ENCODE data around the gene NCKAP5.

NCKAP5 gene

DNA sequence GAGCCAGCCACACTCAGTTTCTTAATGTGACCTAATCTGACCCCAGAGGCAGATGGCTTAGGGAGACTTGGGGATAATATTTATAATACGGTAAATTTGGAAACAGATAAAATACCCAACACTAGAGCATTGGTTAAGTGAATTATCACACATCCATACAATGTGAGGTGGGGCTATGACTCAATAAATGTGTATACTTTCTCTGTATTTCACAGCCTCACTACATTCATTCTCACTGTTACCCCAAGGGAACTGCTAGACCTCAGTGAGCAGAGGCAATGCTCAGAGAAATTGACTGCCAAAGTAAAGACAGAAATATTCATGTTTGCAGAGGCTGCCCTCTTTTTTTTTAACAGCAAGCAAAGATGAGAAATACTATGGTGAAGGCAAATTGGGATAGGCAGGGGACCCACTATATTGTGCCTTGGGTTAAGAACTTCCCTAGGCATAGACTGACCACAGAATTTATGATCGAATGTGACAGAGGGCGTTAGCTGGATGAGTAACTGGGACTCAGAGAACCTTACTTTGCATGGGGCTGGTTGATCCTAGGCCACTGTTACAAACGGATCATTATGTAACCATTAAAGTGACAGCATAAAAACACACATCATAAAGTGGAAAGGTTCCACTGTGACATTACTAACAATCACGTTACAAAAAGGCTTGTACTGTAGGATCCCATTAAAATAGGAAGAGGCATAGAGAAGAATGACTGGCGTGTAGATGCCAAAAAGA lies 652.3 kb downstream of the NCKAP5 start:
- in situ Hi-C loops (cut with MboI; ENCODE audit: low pct_unique_long_range_greater_than_20kb, low sequenced_read_pairs) = no loop called here
- DNase-seq = no peak

- in situ Hi-C loops (cut with MboI; ENCODE audit: low pct_unique_long_range_greater_than_20kb, low sequenced_read_pairs) = no loop called here
- no peak for DNase-seq
These were observed 656.2 kb downstream of the NCKAP5 start for GRCh38 chr2:132911726-132912724.

- DNase-seq = no peak
- in situ Hi-C loops (cut with MboI; ENCODE audit: low pct_unique_long_range_greater_than_20kb, low sequenced_read_pairs) = no loop called here
These were observed 657.8 kb downstream of the NCKAP5 start for GRCh38 chr2:132910432-132910831.

DNA sequence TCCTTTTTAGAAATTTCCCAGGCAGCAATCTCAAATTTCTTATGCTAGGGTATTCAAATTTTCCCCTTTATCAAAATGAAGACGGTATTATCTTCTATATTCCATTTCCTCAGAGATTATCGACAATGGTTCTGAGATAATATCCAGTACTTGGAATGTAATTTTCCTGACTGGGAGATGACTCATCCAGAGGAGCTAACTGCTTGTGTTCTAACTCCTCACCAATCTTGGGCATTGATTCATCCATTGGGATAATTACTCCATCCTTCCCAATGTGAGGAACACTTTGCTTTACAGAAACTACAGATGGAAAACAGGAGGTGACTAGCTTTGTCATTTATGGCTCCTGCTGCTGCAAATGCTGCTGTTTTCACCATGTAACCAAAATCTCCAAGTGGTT lies 658.8 kb downstream of the NCKAP5 start:
- no peak for DNase-seq
- in situ Hi-C loops (cut with MboI; ENCODE audit: low pct_unique_long_range_greater_than_20kb, low sequenced_read_pairs) = no loop called here

DNA sequence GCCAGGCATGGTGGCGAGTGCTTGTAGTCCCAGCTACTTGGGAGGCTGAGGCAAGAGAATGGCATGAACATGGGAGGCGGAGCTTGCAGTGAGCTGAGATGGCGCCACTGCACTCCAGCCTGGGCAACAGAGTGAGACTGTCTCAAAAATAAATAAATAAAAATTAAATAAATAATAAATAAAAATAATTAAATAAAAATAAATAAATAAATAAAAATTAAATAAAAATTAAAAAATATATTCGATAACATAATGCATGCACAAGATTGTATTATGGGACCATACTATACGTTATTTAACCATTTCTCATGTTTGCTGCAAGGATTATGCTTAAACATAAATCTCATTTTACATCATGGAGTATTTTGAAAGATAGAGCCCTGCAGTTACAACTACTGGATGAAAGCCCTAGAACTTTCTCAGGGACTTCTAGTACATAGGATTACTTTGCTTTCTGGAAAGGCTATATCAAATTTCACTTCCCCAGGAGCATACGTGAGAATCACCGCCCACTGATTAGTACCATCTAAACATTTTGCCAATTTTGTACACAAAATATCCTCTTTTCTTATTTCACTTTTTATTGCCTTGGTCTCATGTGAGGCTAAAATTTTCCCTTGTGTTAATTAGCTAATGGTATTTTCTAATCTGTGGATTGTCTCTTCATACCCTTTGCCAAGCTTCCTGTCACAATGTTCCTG lies 664.0 kb downstream of the NCKAP5 start:
- DNase-seq = no peak
- in situ Hi-C loops (cut with MboI; ENCODE audit: low pct_unique_long_range_greater_than_20kb, low sequenced_read_pairs) = no loop called here

- in situ Hi-C loops (cut with MboI; ENCODE audit: low pct_unique_long_range_greater_than_20kb, low sequenced_read_pairs) = no loop called here
These were observed 665.6 kb downstream of the NCKAP5 start for GRCh38 chr2:132902626-132903025.

GRCh38 chr2:132901661-132902060 lies 666.6 kb downstream of the NCKAP5 start:
- in situ Hi-C loops (cut with MboI; ENCODE audit: low pct_unique_long_range_greater_than_20kb, low sequenced_read_pairs) = no loop called here

More at GRCh38 chr2:132902626-132903025, 665.6 kb downstream of the NCKAP5 start:
- no peak for DNase-seq

DNA sequence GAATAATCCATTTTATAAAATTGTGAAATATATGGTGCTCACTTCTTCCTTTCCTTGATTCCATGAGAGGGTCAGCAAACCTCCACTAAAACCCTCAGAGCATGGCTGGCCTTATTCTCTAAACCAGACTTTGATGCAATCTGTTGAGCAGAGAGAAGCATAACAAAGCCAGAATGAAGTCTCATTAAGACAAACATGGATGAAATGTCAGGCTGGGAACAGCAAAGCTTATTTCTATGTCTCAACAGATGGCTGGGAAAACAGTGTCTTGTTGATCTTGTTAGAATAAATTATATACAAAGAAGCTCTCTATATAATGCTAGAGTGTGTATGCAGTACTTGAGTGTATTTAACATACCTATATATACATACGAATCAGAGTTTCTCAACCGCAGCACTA lies 671.2 kb downstream of the NCKAP5 start:
- no peak for DNase-seq
- in situ Hi-C loops (cut with MboI; ENCODE audit: low pct_unique_long_range_greater_than_20kb, low sequenced_read_pairs) = no loop called here

More at GRCh38 chr2:132901661-132902060, 666.6 kb downstream of the NCKAP5 start:
- DNase-seq = no peak

GRCh38 chr2:132896073-132896472 lies 672.2 kb downstream of the NCKAP5 start:
- in situ Hi-C loops (cut with MboI; ENCODE audit: low pct_unique_long_range_greater_than_20kb, low sequenced_read_pairs) = no loop called here
- DNase-seq = no peak

DNA sequence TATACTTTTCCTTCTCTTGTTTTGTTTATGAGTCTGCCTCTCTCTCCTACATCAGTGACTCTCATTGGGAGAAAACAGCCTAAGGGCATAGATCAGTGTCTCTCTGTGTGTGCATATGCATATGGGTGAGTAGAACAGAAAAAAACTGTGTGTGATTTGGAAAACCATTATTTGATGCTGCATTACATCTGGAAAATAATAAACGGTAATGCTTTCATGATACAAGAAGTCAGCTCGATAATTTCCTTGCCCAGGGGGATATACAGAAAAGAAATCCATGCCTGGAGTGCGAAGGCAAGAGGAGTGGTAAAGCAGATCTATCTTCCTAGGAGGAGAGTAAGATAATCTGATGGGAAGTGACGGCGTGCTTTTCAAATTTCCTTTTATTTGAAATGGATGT lies 676.8 kb downstream of the NCKAP5 start:
- in situ Hi-C loops (cut with MboI; ENCODE audit: low pct_unique_long_range_greater_than_20kb, low sequenced_read_pairs) = no loop called here
- no peak for DNase-seq

- in situ Hi-C loops (cut with MboI; ENCODE audit: low pct_unique_long_range_greater_than_20kb, low sequenced_read_pairs) = no loop called here
- DNase-seq = no peak
These were observed 681.7 kb downstream of the NCKAP5 start for GRCh38 chr2:132886574-132886973.

GRCh38 chr2:132884705-132885104 lies 683.6 kb downstream of the NCKAP5 start:
- no peak for DNase-seq
- in situ Hi-C loops (cut with MboI; ENCODE audit: low pct_unique_long_range_greater_than_20kb, low sequenced_read_pairs) = no loop called here

GRCh38 chr2:132884292-132884691 lies 684.0 kb downstream of the NCKAP5 start:
- DNase-seq = no peak
- in situ Hi-C loops (cut with MboI; ENCODE audit: low pct_unique_long_range_greater_than_20kb, low sequenced_read_pairs) = no loop called here

DNA sequence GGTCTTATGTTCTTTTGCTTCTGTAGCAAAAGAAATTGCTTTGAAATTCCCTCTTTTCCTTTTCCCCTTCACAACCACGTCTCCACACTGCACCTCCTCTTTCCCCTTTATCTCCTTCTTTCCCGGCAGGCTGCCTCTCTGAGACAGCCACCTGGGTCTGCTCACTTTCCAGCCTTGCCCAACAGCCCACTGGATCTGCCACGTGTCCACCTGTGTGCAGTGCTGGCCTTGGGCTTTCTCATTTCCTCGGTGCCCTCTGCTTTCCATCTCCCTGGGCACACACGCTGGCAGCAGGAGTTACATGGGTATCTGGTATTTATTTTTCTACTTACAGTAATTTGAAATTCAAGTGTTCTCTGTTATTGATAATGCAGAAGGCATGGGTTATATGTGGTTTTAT lies 684.8 kb downstream of the NCKAP5 start:
- no peak for DNase-seq
- in situ Hi-C loops (cut with MboI; ENCODE audit: low pct_unique_long_range_greater_than_20kb, low sequenced_read_pairs) = no loop called here

- DNase-seq = no peak
- in situ Hi-C loops (cut with MboI; ENCODE audit: low pct_unique_long_range_greater_than_20kb, low sequenced_read_pairs) = no loop called here
These were observed 686.7 kb downstream of the NCKAP5 start for GRCh38 chr2:132881546-132881945.

DNA sequence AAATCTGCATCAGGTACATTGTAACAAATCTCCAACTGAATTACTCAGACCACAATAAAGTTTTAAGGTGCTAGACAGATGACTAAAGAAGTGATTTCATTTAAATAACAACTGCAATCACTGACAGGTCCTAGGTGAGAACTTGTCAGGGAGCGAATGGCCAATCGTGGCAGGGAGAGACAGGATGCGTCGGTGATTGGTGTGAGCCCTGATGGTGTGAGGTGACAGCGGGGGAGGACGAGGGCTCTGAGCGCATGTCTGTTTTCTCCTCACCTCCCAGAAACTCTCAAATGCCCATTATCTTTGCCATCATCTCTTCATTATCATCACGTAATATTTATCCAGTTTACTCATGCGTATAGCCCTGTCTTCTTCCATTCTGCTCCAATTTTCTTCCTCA lies 690.3 kb downstream of the NCKAP5 start:
- no peak for DNase-seq
- in situ Hi-C loops (cut with MboI; ENCODE audit: low pct_unique_long_range_greater_than_20kb, low sequenced_read_pairs) = no loop called here

DNA sequence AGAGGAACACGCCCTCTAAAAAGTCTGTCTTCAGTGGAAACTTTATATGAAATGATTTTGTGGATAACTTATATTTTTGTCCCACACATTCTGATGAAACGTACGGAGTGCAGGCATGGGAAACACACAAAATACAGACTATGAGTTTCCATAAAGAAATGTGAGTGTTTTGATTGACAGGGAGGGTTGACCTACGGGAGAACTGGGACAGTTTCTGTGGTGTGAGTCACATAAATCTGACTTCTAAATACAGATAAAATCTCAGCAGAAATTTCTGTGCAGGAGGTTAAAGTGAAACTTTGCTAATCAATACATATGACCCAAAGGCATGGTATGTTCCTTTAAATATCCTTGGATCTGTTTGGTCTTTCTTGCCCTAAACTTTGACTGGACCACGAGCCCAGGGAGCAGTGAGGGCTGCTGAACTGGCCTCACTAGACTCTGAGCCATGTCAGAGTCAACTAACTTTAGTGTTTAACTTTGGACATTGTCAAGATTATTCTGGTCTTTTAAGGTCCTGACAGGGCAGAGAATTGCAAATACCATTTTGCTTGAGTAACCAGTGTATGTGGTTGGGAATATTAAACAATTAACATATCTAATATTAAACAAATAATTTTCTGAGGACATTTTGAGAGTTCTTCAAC lies 691.4 kb downstream of the NCKAP5 start:
- DNase-seq = no peak
- in situ Hi-C loops (cut with MboI; ENCODE audit: low pct_unique_long_range_greater_than_20kb, low sequenced_read_pairs) = no loop called here

GRCh38 chr2:132875193-132875592 lies 693.1 kb downstream of the NCKAP5 start:
- DNase-seq = no peak
- in situ Hi-C loops (cut with MboI; ENCODE audit: low pct_unique_long_range_greater_than_20kb, low sequenced_read_pairs) = no loop called here

- in situ Hi-C loops (cut with MboI; ENCODE audit: low pct_unique_long_range_greater_than_20kb, low sequenced_read_pairs) = no loop called here
- DNase-seq = no peak
These were observed 694.5 kb downstream of the NCKAP5 start for GRCh38 chr2:132873738-132874137.

Measured in KBM-7 (cell line).